H1 (cell line): Measurements from ENCODE around the gene DYNLL2. TPM values are rescaled to one million over a fixed set of nuclear protein-coding genes. Genes with fewer than 3 reads are reported as not detected.

ENCODE experiments used
- CTCF ChIA-PET: fragments of 300-600 bp; sonication (Branson Sonifier 250); formaldehyde crosslinking; loops from one replicate; lab custom pipeline; 2021; ENCODE audit not compliant: partially characterized antibody; lab: Charles Lee
- POLR2A ChIA-PET: fragments of 300-600 bp; sonication (Branson Sonifier 250); formaldehyde crosslinking; loops from one replicate; lab custom pipeline; 2021; ENCODE audit warnings: inconsistent platforms; ENCODE audit not compliant: partially characterized antibody; lab: Charles Lee
- DNase-seq, 2 experiments: peaks; one replicate each; pipeline versions ENCODE4 v3.0.0 to v3.0.0-alpha.2; 2010 to 2022; ENCODE audit warnings: low spot score in 2 of 2, low read depth in 1 of 2, mixed read lengths in 1 of 2
- FAIRE-seq: peaks from 2 replicates; lab custom pipeline; 2011; peaks lifted over from hg19 to GRCh38; lab: Jason Lieb, UNC
- H2AFZ ChIP-seq: 2 replicates; pipeline ENCODE4 v1.8.1; 2012; ENCODE audit warnings: low read length, inconsistent platforms
- H2AK5ac ChIP-seq: 2 replicates; pipeline ENCODE4 v1.6.1; 2013; ENCODE audit warnings: low read depth, low read length
- H2BK120ac ChIP-seq: replicated peaks from 2 replicates; pipeline ENCODE3; 2013; ENCODE audit warnings: low read depth, low read length, inconsistent platforms
- H2BK12ac ChIP-seq: 2 replicates; pipeline ENCODE4 v1.6.1; 2013; ENCODE audit warnings: low read depth, low read length
- H2BK15ac ChIP-seq: 2 replicates; pipeline ENCODE4 v1.6.1; 2013; ENCODE audit warnings: low read length
- H2BK20ac ChIP-seq: 2 replicates; pipeline ENCODE4 v1.6.1; 2013; ENCODE audit warnings: low read length
- H2BK5ac ChIP-seq: 2 replicates; pipeline ENCODE4 v1.6.1; 2013; ENCODE audit warnings: low read depth, low read length
- H3K14ac ChIP-seq: 2 replicates; pipeline ENCODE4 v1.6.1; 2013; ENCODE audit warnings: inconsistent platforms; ENCODE audit not compliant: insufficient read length
- H3K18ac ChIP-seq: 2 replicates; pipeline ENCODE4 v1.6.1; 2013; ENCODE audit warnings: low read length; ENCODE audit errors: extremely low read depth
- H3K23ac ChIP-seq: 2 replicates; pipeline ENCODE4 v1.6.1; 2013; ENCODE audit warnings: inconsistent platforms; ENCODE audit not compliant: insufficient read length
- H3K23me2 ChIP-seq: 2 replicates; pipeline ENCODE4 v1.6.1; 2013; ENCODE audit warnings: low read depth, low read length
- H3K27ac ChIP-seq: 2 replicates; pipeline ENCODE4 v1.6.1; 2011; ENCODE audit warnings: low read depth, low read length, inconsistent platforms
- H3K27me3 ChIP-seq, 4 experiments: replicated peaks in 1 of 4; 1 replicate in 1 of 4; 2 replicates in 3 of 4; pipeline versions ENCODE4 v1.6.1 to v1.8.1; 2011 to 2013; ENCODE audit warnings: low read length in 3 of 4, mild to moderate bottlenecking in 3 of 4, inconsistent platforms in 2 of 4, mixed read lengths in 2 of 4, moderate library complexity in 1 of 4; ENCODE audit not compliant: control insufficient read depth in 3 of 4, insufficient read depth in 3 of 4; ENCODE audit errors: extremely low read depth in 1 of 4
- H3K36me3 ChIP-seq, 4 experiments: 2 replicates each; pipeline versions ENCODE4 v1.6.1 to v1.8.1; 2011 to 2013; ENCODE audit warnings: mild to moderate bottlenecking in 4 of 4, low read length in 3 of 4, moderate library complexity in 2 of 4, control low read depth in 1 of 4, inconsistent platforms in 1 of 4; ENCODE audit not compliant: insufficient read depth in 4 of 4, control insufficient read depth in 2 of 4
- H3K4ac ChIP-seq: replicated peaks from 2 replicates; pipeline ENCODE3; 2013; ENCODE audit warnings: low read length, low read depth, mixed read lengths, inconsistent platforms; ENCODE audit not compliant: insufficient read length
- H3K4me1 ChIP-seq, 4 experiments: replicated peaks in 1 of 4; 1 replicate in 1 of 4; 2 replicates in 3 of 4; pipeline versions ENCODE4 v1.6.1 to v1.8.1; 2011 to 2013; ENCODE audit warnings: low read length in 3 of 4, inconsistent platforms in 2 of 4, mixed read lengths in 1 of 4; ENCODE audit not compliant: insufficient read depth in 4 of 4, control insufficient read depth in 3 of 4
- H3K4me2 ChIP-seq, 2 experiments: 2 replicates each; pipeline versions ENCODE4 v1.6.1 to v1.8.1; 2011 to 2013; ENCODE audit warnings: low read depth in 2 of 2, low read length in 2 of 2, control low read depth in 1 of 2, inconsistent platforms in 1 of 2, mild to moderate bottlenecking in 1 of 2; ENCODE audit not compliant: insufficient read depth in 1 of 2
- H3K4me3 ChIP-seq, 4 experiments: fragments of 200-600, 300-600 bp in 1 of 4; sonication (generic), shearing (Covaris generic), sonication (Bioruptor Twin) in 1 of 4; 2 replicates each; pipeline versions ENCODE4 v1.5.1 to v1.8.1; 2011 to 2016; ENCODE audit warnings: low read length in 4 of 4, low read depth in 3 of 4, control low read depth in 2 of 4, inconsistent platforms in 2 of 4, mild to moderate bottlenecking in 2 of 4, mixed read lengths in 1 of 4, moderate library complexity in 1 of 4; ENCODE audit not compliant: insufficient read depth in 2 of 4; ENCODE audit errors: extremely low read depth in 1 of 4
- H3K56ac ChIP-seq: replicated peaks from 2 replicates; pipeline ENCODE3; 2013; ENCODE audit warnings: low read depth, mild to moderate bottlenecking, mixed read lengths, low read length, inconsistent platforms; ENCODE audit not compliant: insufficient read length
- H3K79me1 ChIP-seq: 2 replicates; pipeline ENCODE4 v1.6.1; 2013; ENCODE audit warnings: low read depth, low read length, control low read depth
- H3K79me2 ChIP-seq, 2 experiments: 2 replicates each; pipeline versions ENCODE4 v1.6.1 to v1.8.1; 2012 to 2013; ENCODE audit warnings: low read length in 2 of 2, mild to moderate bottlenecking in 2 of 2, inconsistent platforms in 1 of 2; ENCODE audit not compliant: insufficient read depth in 2 of 2, control insufficient read depth in 1 of 2
- H3K9ac ChIP-seq, 4 experiments: replicated peaks in 1 of 4; 1 replicate in 1 of 4; 2 replicates in 3 of 4; pipeline versions ENCODE4 v1.6.1 to v1.8.1; 2011 to 2013; ENCODE audit warnings: low read depth in 3 of 4, low read length in 3 of 4, control low read depth in 2 of 4, mild to moderate bottlenecking in 2 of 4, moderate library complexity in 2 of 4, inconsistent platforms in 1 of 4; ENCODE audit errors: extremely low read depth in 1 of 4
- H3K9me3 ChIP-seq, 2 experiments: 2 replicates each; pipeline versions ENCODE4 v1.6.1 to v1.8.1; 2012 to 2013; ENCODE audit warnings: mild to moderate bottlenecking in 2 of 2, moderate library complexity in 2 of 2, control low read depth in 1 of 2, inconsistent platforms in 1 of 2, low read depth in 1 of 2, low read length in 1 of 2, mixed read lengths in 1 of 2; ENCODE audit not compliant: insufficient read depth in 2 of 2
- H4K20me1 ChIP-seq, 2 experiments: replicated peaks in 1 of 2; 2 replicates each; pipeline versions ENCODE3 to v1.8.1; 2011 to 2013; ENCODE audit warnings: inconsistent platforms in 2 of 2, low read length in 2 of 2, mild to moderate bottlenecking in 1 of 2; ENCODE audit not compliant: insufficient read depth in 2 of 2, control insufficient read depth in 1 of 2
- H4K5ac ChIP-seq: 2 replicates; pipeline ENCODE4 v1.6.1; 2013; ENCODE audit warnings: low read length, low read depth, mixed read lengths, inconsistent platforms; ENCODE audit not compliant: insufficient read length
- H4K8ac ChIP-seq: 2 replicates; pipeline ENCODE4 v1.8.0; 2013; ENCODE audit warnings: mild to moderate bottlenecking, moderate library complexity, low read length, inconsistent platforms; ENCODE audit not compliant: insufficient read depth; ENCODE audit errors: extremely low read depth
- H4K91ac ChIP-seq: replicated peaks from 2 replicates; pipeline ENCODE3; 2013; ENCODE audit warnings: low read length, mixed read lengths, inconsistent platforms; ENCODE audit not compliant: insufficient read length
- WGBS, 2 experiments: shearing (Covaris generic) in 1 of 2; methylation state at CpG; one replicate each; pipeline versions ENCODE4 v1.1.6 to v1.1.7; 2013 to 2015; ENCODE audit warnings: low lambda C conversion rate in 2 of 2, mixed read lengths in 2 of 2, inconsistent platforms in 1 of 2, low coverage in 1 of 2, missing lambda C conversion rate in 1 of 2; ENCODE audit not compliant: insufficient replicate concordance in 2 of 2, insufficient coverage in 1 of 2, insufficient read length in 1 of 2; ENCODE audit errors: extremely low coverage in 1 of 2, missing lambda C conversion rate in 1 of 2; 5-methylcytosine and 5-hydroxymethylcytosine counted together
- polyA plus RNA-seq, 7 experiments: library from polyadenylated mRNA; depleted of rRNA in 3 of 7; stranded (reverse) in 5 of 7; unstranded in 2 of 7; fragments of >200 nt in 5 of 7; fragments of 200-250 nt in 2 of 7; gene quantifications; 1 replicate in 5 of 7; 2 replicates in 1 of 7; 4 replicates in 1 of 7; pipeline versions ENCODE4 v1.2.1 to v1.2.3, GENCODE V29; 2011 to 2013; ENCODE audit warnings: missing spikeins in 2 of 7, mixed read lengths in 2 of 7
- total RNA-seq: library from RNA; stranded (reverse); fragmentation: NEBNext Ultra II Directional; extraction: Animal tissue kit (Norgen Biotek cat#: 25700); gene quantifications from 2 replicates; pipeline ENCODE4 v1.2.1, GENCODE V29; 2021

The DYNLL2 gene
- total and polyA plus RNA-seq, 2 of the 8 experiments (the other 6 are each of a cell fraction or from before 2014, with no cell fraction given): 19.8 to 52.7 TPM

GRCh38 chr17:58092797-58093385 is 9.7 kb downstream of the DYNLL2 start:
- no peak overlapping the region for H4K91ac ChIP-seq
- FAIRE-seq: no peak
- H3K36me3 ChIP-seq: peaks cover 22 to 67% (median 47%) of the 10 kb centered on the region in 4 experiments
- no peaks in the 10 kb centered on the region for H3K23me2 ChIP-seq
- H4K5ac ChIP-seq: no peak overlapping the region
- H3K14ac ChIP-seq: no peak overlapping the region
- H3K23ac ChIP-seq: no peak overlapping the region
- H3K27me3 ChIP-seq: no peaks in the 10 kb centered on the region
- H3K9me3 ChIP-seq: no peaks in the 10 kb centered on the region
- no peak overlapping the region for H2BK5ac ChIP-seq
- no peaks in the 10 kb centered on the region for H3K4me1 ChIP-seq
- no peak overlapping the region for H3K4me2 ChIP-seq
- ChIA-PET CTCF (interaction anchor here (1.1 to 1.8 kb wide), 4 partner anchors 8 to 93 kb away, joined by 3 to 6 read pairs (median 4); no protein-coding TSS in a partner anchor), POLR2A (interaction anchor here (1.1 to 2.1 kb wide), 4 partner anchors 9 to 218 kb away, joined by 3 to 7 read pairs (median 4); partner anchors contain the start of gene DYNLL2)
- no peak for DNase-seq
- H3K18ac ChIP-seq: no peak overlapping the region
- H3K79me2 ChIP-seq: peaks cover 10 to 29% of the 10 kb centered on the region in 2 experiments
- H3K4ac ChIP-seq: no peak overlapping the region
- H3K4me3 ChIP-seq: no peak overlapping the region
- peaks cover 15 to 38% of the 10 kb centered on the region in 2 experiments for H4K20me1 ChIP-seq
- no peak overlapping the region for H3K27ac ChIP-seq
- H4K8ac ChIP-seq: no peak overlapping the region
- H2AK5ac ChIP-seq: no peak overlapping the region
- H2BK120ac ChIP-seq: no peak overlapping the region
- no peak overlapping the region for H2BK12ac ChIP-seq
- WGBS, 2 experiments: 86% methylated on average over 7 of the region's 7 CpGs; no CpG with 5 or more reads in 1 of the 2 experiments
- H3K56ac ChIP-seq: no peak overlapping the region
- H3K79me1 ChIP-seq: peaks cover 14% of the 10 kb centered on the region
- no peak overlapping the region for H2BK15ac ChIP-seq
- no peak overlapping the region for H2AFZ ChIP-seq
- no peak overlapping the region for H2BK20ac ChIP-seq
- no peak overlapping the region for H3K9ac ChIP-seq
